DND-41 (cell line): ENCODE measurements around the gene IBTK.

Experiments
- CTCF ChIP-seq: IDR thresholded peaks from 2 replicates; pipeline ENCODE4 v1.5.1; 2012; ENCODE audit warnings: borderline replicate concordance, low read length, moderate library complexity, mild to moderate bottlenecking; ENCODE audit not compliant: poor library complexity, severe bottlenecking; ENCODE audit errors: extremely low read depth
- EZH2 ChIP-seq: IDR thresholded peaks from 3 replicates; pipeline ENCODE4 v1.6.1; 2012; ENCODE audit warnings: borderline replicate concordance, low read depth, mild to moderate bottlenecking, moderate library complexity, low read length, inconsistent platforms; ENCODE audit not compliant: severe bottlenecking

GRCh38 chr6:82273295-82273694 lies 25.8 kb upstream of the IBTK start:
- TF ChIP-seq CTCF (no peak), EZH2 (no peak)
